T-helper 2 cell treated with Interferon-gamma antibody and Interleukin-4, amounts not matched to agents 5 μg/mL and 100 μg/mL, for 36 hours (primary cell): ENCODE data around the gene CPVL.

ENCODE experiments used
- DNase-seq: peaks from one replicate; pipeline ENCODE4 v3.0.0; 2021; ENCODE audit warnings: low spot score
- H3K27ac Mint-ChIP-seq: one replicate; pipeline ENCODE4 v1.8.0; 2021; ENCODE audit warnings: mild to moderate bottlenecking, mixed read lengths
- H3K27me3 Mint-ChIP-seq: one replicate; pipeline ENCODE4 v1.8.0; 2021; ENCODE audit warnings: low read depth, mixed read lengths
- H3K36me3 Mint-ChIP-seq: one replicate; pipeline ENCODE4 v1.8.0; 2021; ENCODE audit warnings: low read depth, mixed read lengths
- H3K4me1 Mint-ChIP-seq: one replicate; pipeline ENCODE4 v1.8.0; 2021; ENCODE audit warnings: low read depth, mixed read lengths
- H3K4me3 Mint-ChIP-seq: one replicate; pipeline ENCODE4 v1.8.0; 2022; ENCODE audit warnings: mild to moderate bottlenecking, moderate library complexity, mixed read lengths
- H3K9me3 Mint-ChIP-seq: one replicate; pipeline ENCODE4 v1.8.0; 2021; ENCODE audit warnings: mixed read lengths

The CPVL gene

DNA sequence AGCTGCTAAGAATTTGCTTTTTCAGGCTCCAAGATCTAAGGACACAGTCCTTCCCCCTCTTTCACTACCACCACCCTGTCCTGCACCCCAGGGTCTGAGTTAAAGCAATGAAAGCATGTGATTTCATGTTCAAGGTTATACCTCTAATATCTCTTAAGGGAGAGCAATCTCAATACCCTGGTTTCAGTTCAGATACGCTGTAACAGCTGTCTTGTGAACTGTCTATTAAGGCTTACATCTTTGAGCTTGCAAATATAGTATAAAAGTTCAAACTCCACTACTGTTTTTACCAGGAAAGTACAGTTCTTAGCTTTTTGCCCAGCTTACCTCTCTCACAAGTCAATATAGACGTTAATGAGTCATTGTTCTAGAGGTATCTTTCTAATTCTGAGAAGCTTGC is 2.6 kb downstream of the CPVL start:
- H3K27me3 Mint-ChIP-seq: peaks cover 39% of the 10 kb centered on the region
- no peak overlapping the region for H3K4me3 Mint-ChIP-seq

DNA sequence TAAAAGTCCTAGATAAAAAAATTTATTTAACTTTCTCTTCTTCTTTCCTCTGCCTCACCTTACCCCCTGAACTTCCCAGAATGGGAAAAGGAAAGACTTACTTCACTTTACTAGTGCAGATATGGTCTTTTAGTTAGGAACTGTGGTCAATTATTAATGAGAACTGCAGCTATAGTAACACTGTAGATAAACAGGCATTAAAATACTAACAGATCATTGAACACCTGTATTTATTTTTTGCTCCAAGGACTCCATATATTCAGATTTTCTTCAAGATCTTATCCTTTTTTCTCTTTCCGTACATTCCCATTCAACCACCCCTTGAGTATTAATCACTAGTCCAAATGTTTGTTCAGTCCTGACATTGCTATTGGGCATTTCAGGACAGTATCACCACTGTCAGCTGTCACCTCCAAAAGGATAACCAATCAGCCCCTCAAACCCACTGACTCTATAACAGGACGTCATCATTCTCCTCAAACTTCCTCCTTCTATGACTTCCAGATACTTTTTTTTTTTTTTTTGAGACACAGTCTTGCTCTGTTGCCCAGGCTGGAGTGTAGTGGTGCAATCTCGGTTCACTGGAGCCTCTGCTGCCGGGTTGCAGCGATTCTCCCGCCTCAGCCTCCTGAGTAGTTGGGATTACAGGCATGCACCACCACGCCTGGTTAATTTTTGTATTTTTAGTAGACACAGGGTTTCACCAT is 4.2 kb downstream of the CPVL start:
- Mint-ChIP-seq H3K4me1 (no peaks in the 10 kb centered on the region), H3K36me3 (no peaks in the 10 kb centered on the region), H3K4me3 (no peak overlapping the region), H3K27me3 (peaks cover 31% of the 10 kb centered on the region), H3K9me3 (no peaks in the 10 kb centered on the region), H3K27ac (no peak overlapping the region)
- DNase-seq: no peak

More for the DNA sequence above, 2.6 kb downstream of the CPVL start:
- DNase-seq: no peak
- no peaks in the 10 kb centered on the region for H3K9me3 Mint-ChIP-seq
- no peaks in the 10 kb centered on the region for H3K36me3 Mint-ChIP-seq
- no peaks in the 10 kb centered on the region for H3K4me1 Mint-ChIP-seq
- no peak overlapping the region for H3K27ac Mint-ChIP-seq

DNA sequence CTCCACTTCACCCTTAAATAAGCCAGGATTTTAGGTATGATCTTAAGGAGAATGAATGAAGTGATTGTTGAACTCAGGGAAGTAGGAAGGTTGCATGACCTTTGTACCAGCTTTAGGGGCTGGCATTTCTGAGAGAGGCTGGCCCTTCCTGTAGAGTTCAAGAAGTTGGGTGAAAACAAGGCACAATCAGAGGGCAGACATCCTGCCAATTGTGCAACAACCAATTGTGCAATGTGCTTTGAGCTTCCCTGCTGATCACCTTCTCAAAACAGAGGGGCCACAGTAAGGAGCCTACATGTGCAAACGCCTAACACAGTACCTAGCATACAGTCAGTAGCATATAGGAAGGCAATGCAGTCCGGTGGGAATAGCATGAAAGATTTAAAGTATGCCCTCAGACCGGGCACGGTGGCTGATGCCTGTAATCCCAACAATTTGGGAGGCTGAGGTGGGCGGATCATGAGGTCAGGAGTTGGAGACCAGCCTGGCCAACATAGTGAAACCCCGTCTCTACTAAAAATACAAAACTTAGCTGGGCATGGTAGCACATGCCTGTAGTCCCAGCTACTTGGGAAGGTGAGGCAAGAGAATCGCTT is 5.4 kb downstream of the CPVL start:
- H3K4me3 Mint-ChIP-seq: no peak overlapping the region
- no peaks in the 10 kb centered on the region for H3K36me3 Mint-ChIP-seq
- H3K27me3 Mint-ChIP-seq: peaks cover 19% of the 10 kb centered on the region
- H3K4me1 Mint-ChIP-seq: no peaks in the 10 kb centered on the region
- H3K27ac Mint-ChIP-seq: no peak overlapping the region
- no peak for DNase-seq
- no peaks in the 10 kb centered on the region for H3K9me3 Mint-ChIP-seq

DNA sequence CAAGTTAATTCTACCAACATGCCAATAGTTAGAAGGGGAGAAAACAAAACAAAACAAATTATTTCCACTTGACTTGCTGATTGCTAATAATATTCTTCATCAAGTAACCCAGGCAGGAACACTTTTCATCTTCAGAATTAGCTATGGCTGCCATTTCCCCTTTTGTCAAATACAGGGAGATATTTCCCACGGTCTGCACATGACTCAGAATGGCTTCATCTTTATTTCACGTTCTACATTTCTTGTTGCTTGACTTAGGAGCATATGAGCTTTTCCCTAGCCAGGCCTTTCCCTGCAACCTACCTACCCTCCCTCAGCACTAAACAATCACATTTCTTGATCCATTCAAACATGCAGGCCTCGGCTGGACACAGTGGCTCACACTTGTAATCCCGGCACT is 6.5 kb downstream of the CPVL start:
- H3K27ac Mint-ChIP-seq: no peak overlapping the region
- no peaks in the 10 kb centered on the region for H3K36me3 Mint-ChIP-seq
- no peak overlapping the region for H3K4me3 Mint-ChIP-seq
- peaks cover 7% of the 10 kb centered on the region for H3K27me3 Mint-ChIP-seq
- DNase-seq: no peak
- no peaks in the 10 kb centered on the region for H3K9me3 Mint-ChIP-seq
- H3K4me1 Mint-ChIP-seq: no peaks in the 10 kb centered on the region

DNA sequence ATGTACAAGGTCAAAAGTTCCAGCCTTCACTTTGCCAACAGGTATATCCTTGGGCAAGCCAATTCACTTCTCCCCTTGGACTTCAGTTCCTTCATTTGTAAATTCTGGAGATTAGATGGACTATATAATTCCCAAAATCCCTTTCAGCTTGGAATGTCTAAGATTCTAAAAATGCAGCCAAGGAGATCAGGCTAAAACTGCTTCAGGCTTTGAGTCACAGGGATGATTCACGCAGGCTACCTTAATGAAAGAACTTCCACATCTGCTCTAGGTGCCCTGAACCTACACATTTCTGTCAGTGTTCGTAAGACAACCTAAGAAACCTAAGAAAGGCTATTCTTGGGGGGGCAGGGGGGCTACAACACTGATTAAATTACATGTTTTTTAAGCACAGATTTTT is 7.1 kb downstream of the CPVL start:
- Mint-ChIP-seq H3K36me3 (no peaks in the 10 kb centered on the region), H3K27ac (no peak overlapping the region), H3K4me1 (no peaks in the 10 kb centered on the region), H3K9me3 (no peaks in the 10 kb centered on the region), H3K27me3 (peaks cover 6% of the 10 kb centered on the region), H3K4me3 (no peak overlapping the region)
- no peak for DNase-seq

DNA sequence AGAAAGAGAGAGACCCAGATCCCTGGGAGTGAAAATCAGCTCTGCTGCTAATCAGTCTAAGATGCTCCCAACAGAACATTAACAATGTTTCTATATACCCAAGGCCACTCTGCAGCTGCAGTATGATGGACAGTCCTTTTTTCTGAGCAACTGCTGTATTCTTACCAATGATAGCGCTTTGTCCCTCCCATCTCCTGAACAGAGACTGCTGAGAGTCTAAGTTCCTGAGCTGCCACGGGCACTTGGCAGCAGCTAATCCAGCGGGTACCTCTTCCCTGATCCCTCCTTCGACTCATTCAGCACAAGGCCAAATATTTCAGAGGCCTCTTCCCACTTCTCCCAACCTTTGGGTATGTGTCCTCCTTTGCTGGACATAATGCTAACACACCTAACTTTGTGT is 7.7 kb downstream of the CPVL start:
- no peak overlapping the region for H3K27ac Mint-ChIP-seq
- peaks cover 6% of the 10 kb centered on the region for H3K27me3 Mint-ChIP-seq
- no peaks in the 10 kb centered on the region for H3K4me1 Mint-ChIP-seq
- no peaks in the 10 kb centered on the region for H3K36me3 Mint-ChIP-seq
- no peak overlapping the region for H3K4me3 Mint-ChIP-seq
- no peaks in the 10 kb centered on the region for H3K9me3 Mint-ChIP-seq
- DNase-seq: no peak

DNA sequence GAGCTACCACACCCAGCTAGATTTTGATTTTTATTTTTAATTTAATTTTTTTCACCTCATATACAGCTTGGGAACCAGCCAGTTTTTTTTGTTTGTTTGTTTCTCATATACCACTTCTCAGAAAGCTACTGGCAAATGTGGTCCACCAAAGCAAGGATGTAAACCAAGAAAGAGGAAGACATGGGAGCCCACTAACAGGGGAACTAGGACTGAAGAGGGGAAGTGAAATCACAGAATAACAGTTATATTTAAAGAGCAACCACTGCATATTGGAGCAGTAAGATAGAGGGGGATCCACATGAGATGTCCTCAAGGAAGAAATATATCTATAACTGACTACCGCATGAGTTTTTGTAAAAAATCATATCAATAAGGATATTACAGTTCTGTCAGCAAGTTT is 10.5 kb downstream of the CPVL start:
- no peak for DNase-seq
- no peaks in the 10 kb centered on the region for H3K9me3 Mint-ChIP-seq
- H3K27ac Mint-ChIP-seq: no peak overlapping the region
- peaks cover 3% of the 10 kb centered on the region for H3K27me3 Mint-ChIP-seq
- H3K4me1 Mint-ChIP-seq: no peaks in the 10 kb centered on the region
- no peak overlapping the region for H3K4me3 Mint-ChIP-seq
- H3K36me3 Mint-ChIP-seq: no peaks in the 10 kb centered on the region

DNA sequence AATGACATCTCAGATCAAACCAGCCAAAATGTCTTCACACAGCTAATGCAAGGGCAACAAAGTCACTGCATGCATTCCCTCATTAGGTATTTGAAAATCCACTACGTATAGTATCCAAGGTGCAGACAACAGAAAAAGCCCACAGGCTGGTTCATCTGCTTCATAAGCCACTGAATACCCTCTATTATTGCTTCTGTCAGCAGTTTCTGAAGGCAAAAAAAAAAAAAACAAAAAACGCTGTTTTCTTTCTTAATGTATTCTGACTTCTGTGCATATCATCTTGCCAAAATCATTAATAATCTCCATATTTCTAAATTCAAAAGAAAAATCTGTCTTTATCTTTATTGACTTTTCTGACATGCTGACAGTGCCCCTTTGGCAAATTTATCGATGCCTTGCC is 13.4 kb downstream of the CPVL start:
- Mint-ChIP-seq H3K9me3 (no peaks in the 10 kb centered on the region), H3K27ac (no peak overlapping the region), H3K4me1 (no peaks in the 10 kb centered on the region), H3K27me3 (peaks cover 6% of the 10 kb centered on the region), H3K4me3 (no peak overlapping the region), H3K36me3 (no peaks in the 10 kb centered on the region)
- DNase-seq: no peak

DNA sequence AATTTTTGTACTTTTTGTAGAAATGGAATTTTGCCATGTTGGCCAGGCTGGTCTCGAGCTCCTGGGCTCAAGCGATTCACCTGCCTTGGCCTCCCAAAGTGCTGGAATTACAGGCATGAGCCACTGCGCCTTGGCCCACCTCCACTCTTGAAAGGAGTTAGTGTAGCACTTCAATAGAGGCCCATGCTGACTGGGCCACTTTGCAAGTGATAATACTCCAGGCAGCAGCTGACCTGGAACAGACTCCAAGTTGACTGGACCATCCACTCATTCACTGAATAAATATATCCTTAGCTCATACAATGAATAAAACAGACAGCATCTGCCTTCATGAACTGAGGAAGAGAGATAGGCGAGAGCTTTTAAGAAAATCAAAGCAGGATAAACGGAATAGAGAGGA is 14.7 kb downstream of the CPVL start:
- Mint-ChIP-seq H3K4me3 (no peak overlapping the region), H3K4me1 (no peaks in the 10 kb centered on the region), H3K9me3 (no peaks in the 10 kb centered on the region), H3K36me3 (no peaks in the 10 kb centered on the region), H3K27me3 (peaks cover 6% of the 10 kb centered on the region), H3K27ac (no peak overlapping the region)
- no peak for DNase-seq

DNA sequence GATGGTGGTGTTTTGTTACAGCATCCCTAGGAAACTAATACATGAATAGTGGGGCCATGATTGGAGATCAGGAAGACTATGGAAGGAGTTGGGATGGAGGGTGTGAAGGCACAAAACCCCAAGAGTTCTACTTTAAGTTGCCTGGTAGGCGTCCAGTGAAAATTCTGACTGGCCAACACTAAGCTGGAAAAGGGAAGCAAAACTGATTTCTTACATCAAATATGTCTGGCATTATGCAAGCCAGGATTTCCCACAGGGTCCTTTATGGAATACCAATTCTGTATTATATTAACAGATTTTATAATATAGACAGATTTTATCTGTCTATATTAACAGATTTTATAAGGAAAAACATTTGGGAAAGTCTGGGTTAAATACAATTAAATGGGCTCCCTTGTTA is 16.2 kb downstream of the CPVL start:
- Mint-ChIP-seq H3K9me3 (no peaks in the 10 kb centered on the region), H3K27ac (no peak overlapping the region), H3K4me3 (no peak overlapping the region), H3K4me1 (no peaks in the 10 kb centered on the region), H3K27me3 (peaks cover 6% of the 10 kb centered on the region), H3K36me3 (no peaks in the 10 kb centered on the region)
- no peak for DNase-seq

DNA sequence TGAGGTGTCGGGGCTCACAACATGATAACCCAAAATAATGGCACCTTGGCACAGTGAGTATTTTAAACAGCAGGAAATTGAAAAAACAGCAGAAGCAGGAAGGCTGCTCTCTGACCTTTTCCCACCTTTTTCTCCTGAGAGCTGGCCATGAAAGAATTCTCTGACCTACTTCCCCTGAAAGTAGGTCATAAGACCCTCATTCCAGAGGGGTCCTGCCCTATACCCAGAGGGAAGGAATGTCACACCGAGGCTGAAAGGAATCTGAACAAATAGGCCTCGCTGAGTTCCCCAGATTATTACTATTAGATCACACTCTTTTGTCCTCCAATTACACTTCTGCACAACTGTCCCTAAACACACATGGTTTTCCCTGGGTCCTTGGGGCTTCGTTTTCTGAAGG is 18.8 kb downstream of the CPVL start:
- H3K36me3 Mint-ChIP-seq: no peaks in the 10 kb centered on the region
- H3K9me3 Mint-ChIP-seq: no peaks in the 10 kb centered on the region
- H3K4me1 Mint-ChIP-seq: no peaks in the 10 kb centered on the region
- no peak overlapping the region for H3K4me3 Mint-ChIP-seq
- H3K27ac Mint-ChIP-seq: no peak overlapping the region
- DNase-seq: no peak
- peaks cover 3% of the 10 kb centered on the region for H3K27me3 Mint-ChIP-seq

DNA sequence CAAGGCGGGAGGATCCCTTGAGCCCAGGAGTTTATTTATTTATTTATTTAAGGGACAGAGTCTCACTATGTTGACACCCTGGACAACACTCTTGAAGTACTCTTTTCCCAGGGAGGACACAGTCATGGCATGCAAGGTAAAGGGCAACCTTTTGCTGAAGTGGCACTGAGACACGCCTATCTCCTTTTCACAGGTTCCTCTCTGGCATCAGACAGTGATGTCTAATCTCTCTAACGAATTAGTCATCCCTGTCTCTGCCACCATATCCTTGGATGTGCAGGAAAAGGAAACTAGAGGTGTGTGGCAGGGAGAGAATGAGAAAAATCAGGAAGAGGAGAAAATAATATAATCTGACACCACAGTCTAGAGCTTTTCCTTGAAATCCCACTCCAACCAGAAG is 19.5 kb downstream of the CPVL start:
- Mint-ChIP-seq H3K4me3 (no peak overlapping the region), H3K36me3 (no peaks in the 10 kb centered on the region), H3K27me3 (peaks cover 6% of the 10 kb centered on the region), H3K27ac (no peak overlapping the region), H3K4me1 (no peaks in the 10 kb centered on the region), H3K9me3 (no peaks in the 10 kb centered on the region)
- DNase-seq: no peak

DNA sequence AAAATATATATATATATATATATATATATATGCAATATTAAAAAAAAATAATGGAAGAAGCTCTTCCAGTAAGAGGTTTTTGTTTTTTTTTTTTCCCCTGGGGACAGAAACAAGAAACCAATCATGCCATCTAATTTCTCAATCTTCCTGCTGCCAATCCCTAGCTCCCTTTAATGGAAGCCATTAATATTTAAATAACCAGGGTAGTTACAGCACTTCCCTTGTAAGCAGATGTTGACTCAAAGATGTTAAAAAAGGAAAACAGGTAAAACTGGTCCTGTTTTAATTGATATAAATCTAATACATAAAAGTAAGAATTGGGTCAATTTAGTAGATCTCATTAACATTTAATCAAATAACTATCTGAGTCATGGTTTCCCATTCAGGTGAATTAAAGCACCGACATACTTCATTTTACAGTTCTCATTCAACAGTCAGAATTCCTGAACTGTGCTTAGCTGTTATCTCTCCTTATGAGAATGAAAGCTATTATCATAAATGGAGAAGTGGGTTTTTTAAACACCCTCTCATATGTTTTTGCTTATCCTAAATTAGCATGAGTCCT is 22.6 kb downstream of the CPVL start:
- H3K27me3 Mint-ChIP-seq: peaks cover 7% of the 10 kb centered on the region
- no peak overlapping the region for H3K4me3 Mint-ChIP-seq
- no peaks in the 10 kb centered on the region for H3K9me3 Mint-ChIP-seq
- no peaks in the 10 kb centered on the region for H3K36me3 Mint-ChIP-seq
- no peaks in the 10 kb centered on the region for H3K4me1 Mint-ChIP-seq
- H3K27ac Mint-ChIP-seq: no peak overlapping the region
- no peak for DNase-seq

DNA sequence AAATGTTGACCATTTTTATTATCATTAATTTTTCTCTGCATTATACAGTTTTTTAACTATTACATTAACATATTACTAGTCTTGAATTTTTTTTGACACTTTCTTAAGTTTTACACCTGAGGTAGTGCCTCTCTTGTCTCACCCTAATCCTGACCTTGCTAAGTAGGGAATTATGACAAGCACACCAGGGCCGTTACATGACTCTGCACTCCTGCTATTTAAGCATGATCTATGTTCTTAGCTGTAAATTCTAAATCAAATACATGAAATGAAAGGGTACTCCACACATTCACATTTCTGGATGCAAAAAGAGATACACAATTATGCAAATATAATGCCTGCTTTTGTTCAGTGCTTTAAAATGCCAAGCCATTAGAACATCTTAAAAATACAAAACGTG is 23.6 kb downstream of the CPVL start:
- Mint-ChIP-seq H3K27ac (no peak overlapping the region), H3K4me3 (no peak overlapping the region), H3K36me3 (no peaks in the 10 kb centered on the region), H3K27me3 (peaks cover 8% of the 10 kb centered on the region), H3K4me1 (no peaks in the 10 kb centered on the region), H3K9me3 (no peaks in the 10 kb centered on the region)
- DNase-seq: no peak

DNA sequence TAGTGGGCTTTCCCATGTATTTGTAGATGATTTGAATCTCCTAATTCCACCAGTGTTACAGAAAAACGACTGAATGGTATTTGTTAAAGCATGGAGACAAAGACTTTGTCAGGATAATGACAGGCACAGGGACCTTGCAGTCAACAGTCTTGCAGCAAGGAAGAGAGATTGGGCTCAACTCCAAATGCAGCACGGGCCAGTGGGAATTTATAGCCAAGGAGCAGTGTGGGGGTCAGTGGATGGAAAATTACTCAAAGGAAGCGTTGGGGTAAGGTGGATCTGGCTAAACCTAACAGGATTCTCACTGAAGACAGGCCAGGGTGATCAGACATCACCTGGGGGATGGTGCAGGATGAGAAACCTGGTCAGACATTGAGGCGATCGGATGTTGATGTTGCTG is 24.3 kb downstream of the CPVL start:
- Mint-ChIP-seq H3K9me3 (no peaks in the 10 kb centered on the region), H3K27me3 (peaks cover 8% of the 10 kb centered on the region), H3K36me3 (no peaks in the 10 kb centered on the region), H3K27ac (no peak overlapping the region), H3K4me3 (no peak overlapping the region), H3K4me1 (no peaks in the 10 kb centered on the region)
- DNase-seq: no peak
